Measurements from ENCODE around the gene DNAJB8.
A peak's percentile ranks its signal among the peaks of the same experiment; 100 is the strongest.

Gene DNAJB8

GRCh38 chr3:128496602-128497304 lies 30.1 kb upstream of the DNAJB8 start:
- peaks cover 0 to 15% (median 9%) of the 10 kb centered on the region in 10 experiments; a peak in 11 of 20 replicates for H3K4me1 ChIP-seq
- no peak for TF ChIP-seq Cebpa-rat (IDR thresholded peaks at IDR 0.05)
- H3K4me3 ChIP-seq = peak overlapping the region in 8 of 10 experiments; percentile 48 to 67 (median 60); a peak in 8 of 20 replicates
- H3K27me3 ChIP-seq = peaks cover 59 to 79% (median 72%) of the 10 kb centered on the region in 11 experiments
- no peak overlapping the region; a peak in 1 of 22 replicates for H3K9ac ChIP-seq
- H3K9me3 ChIP-seq (replicated peaks in 1 of 11) = no peaks in the 10 kb centered on the region
- peaks cover 0 to 55% (median 28%) of the 10 kb centered on the region in 11 experiments; a peak in 20 of 22 replicates for H4K20me1 ChIP-seq
- no peaks in the 10 kb centered on the region for H3K36me3 ChIP-seq
- no peak overlapping the region for H3K27ac ChIP-seq
- peak overlapping the region; percentile 79 to 95 (median 90); a peak in 20 of 22 replicates for H3K4me2 ChIP-seq

- Histone ChIP-seq H3K4me1 (peaks cover 0 to 15% (median 9%) of the 10 kb centered on the region in 10 experiments; a peak in 11 of 20 replicates), H3K27me3 (peaks cover 65 to 85% (median 78%) of the 10 kb centered on the region in 11 experiments), H3K36me3 (no peaks in the 10 kb centered on the region), H4K20me1 (peaks cover 0 to 61% (median 34%) of the 10 kb centered on the region in 11 experiments; a peak in 20 of 22 replicates), H3K27ac (no peak overlapping the region), H3K9me3 (replicated peaks in 1 of 11) (no peaks in the 10 kb centered on the region), H3K4me3 (no peak overlapping the region), H3K4me2 (no peak overlapping the region), H3K9ac (no peak overlapping the region)
- TF ChIP-seq Cebpa-rat (IDR thresholded peaks at IDR 0.05) = no peak
Measured at GRCh38 chr3:128496019-128496601, 29.4 kb upstream of the DNAJB8 start.

- H3K9me3 ChIP-seq (replicated peaks in 1 of 11) = no peaks in the 10 kb centered on the region; a peak in 1 of 22 replicates
- TF ChIP-seq Cebpa-rat (IDR thresholded peaks at IDR 0.05) = no peak
- H3K27ac ChIP-seq = no peak overlapping the region
- H3K9ac ChIP-seq = no peak overlapping the region
- peaks cover 0 to 67% (median 40%) of the 10 kb centered on the region in 11 experiments; a peak in 20 of 22 replicates for H4K20me1 ChIP-seq
- no peak overlapping the region for H3K4me2 ChIP-seq
- no peaks in the 10 kb centered on the region for H3K36me3 ChIP-seq
- peaks cover 71 to 91% (median 84%) of the 10 kb centered on the region in 11 experiments for H3K27me3 ChIP-seq
- H3K4me3 ChIP-seq = no peak overlapping the region
- peaks cover 0 to 15% (median 10%) of the 10 kb centered on the region in 10 experiments; a peak in 12 of 20 replicates for H3K4me1 ChIP-seq
Measured at GRCh38 chr3:128495435-128495970, 28.8 kb upstream of the DNAJB8 start.

GRCh38 chr3:128494367-128494650 lies 27.6 kb upstream of the DNAJB8 start:
- no peak overlapping the region for H3K4me3 ChIP-seq
- H3K36me3 ChIP-seq = no peaks in the 10 kb centered on the region
- no peak overlapping the region for H3K4me2 ChIP-seq
- H3K4me1 ChIP-seq = peaks cover 9 to 27% (median 21%) of the 10 kb centered on the region in 10 experiments
- H3K9me3 ChIP-seq (replicated peaks in 1 of 11) = no peaks in the 10 kb centered on the region; a peak in 1 of 22 replicates
- H3K27me3 ChIP-seq = peaks cover 83 to 98% (median 95%) of the 10 kb centered on the region in 11 experiments
- TF ChIP-seq Cebpa-rat (IDR thresholded peaks at IDR 0.05) = no peak
- H3K27ac ChIP-seq = no peak overlapping the region
- peaks cover 4 to 79% (median 52%) of the 10 kb centered on the region in 11 experiments; a peak in 20 of 22 replicates for H4K20me1 ChIP-seq
- no peak overlapping the region for H3K9ac ChIP-seq

- Histone ChIP-seq H3K36me3 (no peaks in the 10 kb centered on the region), H4K20me1 (peaks cover 4 to 85% (median 57%) of the 10 kb centered on the region in 11 experiments; a peak in 20 of 22 replicates), H3K4me1 (peaks cover 15 to 32% (median 27%) of the 10 kb centered on the region in 10 experiments), H3K4me3 (no peak overlapping the region), H3K9me3 (replicated peaks in 1 of 11) (no peaks in the 10 kb centered on the region; a peak in 1 of 22 replicates), H3K4me2 (no peak overlapping the region), H3K27me3 (peaks cover 88 to 98% (median 97%) of the 10 kb centered on the region in 11 experiments), H3K9ac (no peak overlapping the region), H3K27ac (no peak overlapping the region)
- TF ChIP-seq Cebpa-rat (IDR thresholded peaks at IDR 0.05) = no peak
Measured at GRCh38 chr3:128493570-128494366, 27.1 kb upstream of the DNAJB8 start.

- no peaks in the 10 kb centered on the region for H3K36me3 ChIP-seq
- H4K20me1 ChIP-seq = peaks cover 4 to 93% (median 66%) of the 10 kb centered on the region in 11 experiments; a peak in 20 of 22 replicates
- H3K4me2 ChIP-seq = peak within 1 kb of the TSS; percentile 31 to 74 (median 61)
- peaks cover 97 to 98% (median 97%) of the 10 kb centered on the region in 11 experiments for H3K27me3 ChIP-seq
- no peak within 1 kb of the TSS for H3K9ac ChIP-seq
- H3K27ac ChIP-seq = no peak within 1 kb of the TSS
- no peaks in the 10 kb centered on the region; a peak in 1 of 22 replicates for H3K9me3 ChIP-seq (replicated peaks in 1 of 11)
- no peak for TF ChIP-seq Cebpa-rat (IDR thresholded peaks at IDR 0.05)
- peak within 1 kb of the TSS in 8 of 10 experiments; percentile 2 to 42 (median 20); a peak in 6 of 20 replicates for H3K4me3 ChIP-seq
- H3K4me1 ChIP-seq = peaks cover 18 to 40% (median 35%) of the 10 kb centered on the region in 10 experiments
Measured at GRCh38 chr3:128492671-128493569, 26.2 kb upstream of the DNAJB8 start, which contains the start of gene GATA2. GATA2 (minus strand) TSS chr3:128493201; CDS start chr3:128487031, 6,170 bp downstream.

GRCh38 chr3:128491941-128492670 lies 25.4 kb upstream of the DNAJB8 start:
- Histone ChIP-seq H3K27me3 (peaks cover 100% of the 10 kb centered on the region in 11 experiments), H3K27ac (no peak overlapping the region), H3K9ac (no peak overlapping the region), H3K4me1 (peaks cover 26 to 46% (median 42%) of the 10 kb centered on the region in 10 experiments), H3K4me2 (peak overlapping the region; percentile 31 to 74 (median 61); a peak in 21 of 22 replicates), H3K4me3 (peak overlapping the region in 8 of 10 experiments; percentile 2 to 42 (median 20); a peak in 6 of 20 replicates), H3K9me3 (replicated peaks in 1 of 11) (no peaks in the 10 kb centered on the region; a peak in 1 of 22 replicates), H4K20me1 (peaks cover 4 to 98% (median 74%) of the 10 kb centered on the region in 11 experiments; a peak in 20 of 22 replicates), H3K36me3 (no peaks in the 10 kb centered on the region)
- no peak for TF ChIP-seq Cebpa-rat (IDR thresholded peaks at IDR 0.05)

All from BLaER1 treated with 17β-estradiol and CSF1 and Interleukin-3, amounts not matched to agents 10 nM and 100 nM (cell line).